DMS 273 (cell line): ENCODE results near the gene CARD14.

Source experiments
- DNase-seq: peaks from one replicate; lab custom pipeline; 2025; ENCODE audit not compliant: unreplicated experiment; lab: John Stamatoyannopoulos, UW

CARD14 gene

DNA sequence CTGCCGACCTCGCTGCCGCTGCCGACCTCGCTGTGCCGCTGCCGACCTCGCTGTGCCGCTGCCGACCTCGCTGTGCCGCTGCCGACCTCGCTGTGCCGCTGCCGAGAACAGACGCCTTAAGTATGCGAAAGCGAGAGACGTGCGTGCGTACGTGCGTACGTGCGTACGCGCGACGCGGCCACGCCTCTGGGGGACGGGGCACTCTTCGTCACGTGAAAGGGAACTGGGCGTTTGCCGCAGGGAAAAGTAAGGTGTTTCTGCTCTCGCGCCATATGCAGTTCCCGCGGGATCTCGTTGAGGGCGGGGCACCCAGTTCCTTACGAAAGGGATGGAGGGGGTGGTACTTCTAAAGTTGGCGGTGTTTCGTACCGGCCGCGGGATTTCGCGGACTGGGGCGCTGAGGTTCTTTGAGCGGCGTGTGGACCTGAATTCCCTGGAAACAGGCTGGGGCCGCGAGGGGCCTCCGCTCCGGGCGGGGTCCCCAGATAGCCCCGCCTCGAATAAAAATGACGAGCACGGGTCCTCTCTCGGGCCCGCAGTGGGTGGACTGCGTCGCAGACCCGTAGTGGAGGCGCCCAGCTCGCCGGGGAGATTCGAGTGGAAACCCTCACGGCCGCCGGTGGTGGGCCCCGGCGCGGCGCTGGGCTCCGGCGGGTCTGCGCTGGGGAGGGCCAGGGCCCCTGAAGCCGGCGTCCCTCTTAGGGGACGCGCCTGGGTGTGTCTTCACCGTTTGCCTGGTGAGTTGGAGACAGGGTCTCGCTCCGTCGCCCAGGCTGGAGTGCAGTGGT is 22.6 kb upstream of the CARD14 start, which contains the start of gene EIF4A3:
Gene EIF4A3 (minus strand): TSS at position 94 of the 788 bp plus-strand sequence. CDS start 167 bp downstream, outside the sequence.
- peak; percentile 100 for DNase-seq

DNA sequence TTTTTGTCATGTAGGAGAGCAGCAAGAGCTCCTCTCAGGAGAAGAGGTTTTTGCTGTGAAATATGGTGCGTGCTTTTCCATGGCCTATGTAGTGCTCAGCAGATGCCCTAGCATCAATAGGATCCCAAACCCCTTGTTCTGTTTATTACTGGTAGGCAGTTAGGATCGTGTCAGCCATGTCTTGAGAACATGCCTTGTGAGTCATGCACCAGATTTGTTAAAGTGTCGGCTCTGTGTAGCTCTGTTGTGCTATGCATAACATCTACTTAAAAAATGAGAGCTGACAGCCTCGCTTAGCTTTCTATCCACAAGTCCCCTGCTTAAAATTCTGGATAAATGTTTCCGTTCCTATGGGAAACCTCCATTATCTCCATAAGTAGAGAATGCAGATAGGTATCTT is 18.5 kb upstream of the CARD14 start:
- DNase-seq = no peak

GRCh38 chr17:80152081-80152702 is 17.6 kb upstream of the CARD14 start:
- no peak for DNase-seq

DNA sequence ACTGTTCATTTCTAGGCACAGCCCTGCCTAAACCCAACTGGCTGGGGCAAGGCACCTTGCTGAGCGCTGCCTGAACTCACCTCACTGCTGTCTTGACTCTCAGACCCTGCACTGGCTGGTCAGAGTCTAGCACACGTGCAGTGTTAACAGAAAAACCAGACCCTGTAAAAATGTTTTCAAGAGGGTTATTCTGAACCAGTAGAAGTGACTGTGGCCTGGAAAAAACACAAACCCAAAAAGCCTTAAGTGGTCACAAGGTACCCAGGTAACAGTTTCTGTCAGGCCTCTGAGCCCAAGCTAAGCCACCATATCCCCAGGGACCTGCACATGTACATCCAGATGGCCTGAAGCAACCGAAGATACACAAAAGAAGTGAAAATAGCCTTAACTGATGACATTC is 16.8 kb upstream of the CARD14 start:
- DNase-seq = no peak

DNA sequence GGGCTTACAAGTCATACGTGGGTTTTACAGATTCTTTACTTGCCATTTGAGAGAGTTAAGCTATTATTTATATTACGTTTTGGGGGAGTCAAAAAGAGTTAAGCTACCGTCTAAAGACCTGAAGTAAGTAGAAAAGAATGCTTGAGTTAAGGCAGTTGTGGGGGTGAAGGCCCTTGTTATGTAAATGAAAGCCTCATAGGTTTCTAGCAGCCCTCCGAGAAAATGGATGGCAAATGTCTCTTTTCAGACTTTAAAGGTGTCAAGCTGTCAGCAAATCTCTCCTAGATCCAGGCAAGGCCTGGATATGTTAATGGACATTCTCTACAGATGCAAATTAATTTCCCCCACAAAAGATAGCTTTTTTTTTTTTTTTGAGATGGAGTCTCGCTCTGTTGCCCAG is 15.7 kb upstream of the CARD14 start:
- DNase-seq = no peak

- peak; percentile 17 for DNase-seq
Measured at GRCh38 chr17:80155600-80155999, 14.2 kb upstream of the CARD14 start.

DNA sequence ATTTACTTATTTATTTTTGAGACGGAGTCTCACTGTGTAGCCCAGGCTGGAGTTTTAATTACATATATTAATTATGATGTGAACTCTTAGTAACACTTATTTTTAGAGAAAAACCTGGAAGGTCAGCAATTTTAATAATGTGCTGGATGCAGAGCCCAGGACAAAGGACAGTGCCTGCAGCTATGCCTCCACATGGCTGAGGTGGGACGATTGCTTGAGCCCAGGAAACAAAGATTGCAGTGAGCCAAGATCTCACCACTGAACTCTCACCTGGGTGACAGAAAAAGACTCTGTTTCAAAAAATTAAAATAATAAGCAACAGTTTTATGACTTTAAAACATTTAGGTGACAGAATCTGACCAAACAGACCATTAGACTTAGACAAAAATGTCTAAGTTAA is 11.0 kb upstream of the CARD14 start:
- DNase-seq = no peak

GRCh38 chr17:80160536-80160935 is 9.3 kb upstream of the CARD14 start:
- no peak for DNase-seq

DNA sequence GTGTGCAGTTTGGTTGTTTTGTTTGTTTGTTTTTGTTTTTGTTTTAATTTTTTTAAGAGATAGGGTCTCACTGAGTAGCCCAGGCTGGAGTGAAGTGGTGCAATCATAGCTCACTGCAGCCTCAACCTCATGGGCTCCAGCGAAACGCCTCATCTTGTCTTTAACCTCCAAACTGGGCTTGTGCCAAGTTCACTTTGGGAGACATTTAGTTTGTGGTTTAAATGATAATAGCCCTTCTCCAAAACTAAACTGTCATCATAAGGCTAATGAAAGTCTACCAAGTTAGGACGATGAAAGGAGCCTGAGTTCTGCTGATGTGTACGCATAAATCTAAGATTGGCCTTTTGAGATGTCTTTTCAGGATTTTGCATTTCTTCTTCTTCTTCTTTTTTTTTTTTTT is 6.5 kb upstream of the CARD14 start:
- no peak for DNase-seq

- no peak for DNase-seq
Measured at GRCh38 chr17:80164185-80164584, 5.6 kb upstream of the CARD14 start.

DNA sequence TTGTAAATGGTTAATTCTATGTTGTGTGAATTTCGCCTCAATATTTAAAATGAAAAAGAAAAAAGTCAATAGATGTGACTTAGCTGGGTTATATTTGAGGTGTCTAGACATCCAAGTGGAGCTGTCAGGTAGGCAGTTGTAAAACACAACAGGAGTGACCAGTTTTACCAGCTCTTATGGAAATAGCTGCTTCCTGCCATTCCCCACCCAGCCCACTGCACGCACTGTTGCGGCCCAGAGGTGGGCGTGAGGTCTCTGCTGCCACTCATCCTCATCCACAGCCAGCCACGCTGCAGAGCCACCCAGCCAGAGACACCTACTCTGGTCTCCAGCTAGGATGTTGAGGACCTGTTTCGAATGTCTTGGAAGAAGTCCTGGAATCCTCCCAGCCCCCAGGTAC is 3.4 kb upstream of the CARD14 start:
- DNase-seq = no peak

- no peak for DNase-seq
Measured at GRCh38 chr17:80168371-80168770, 1.5 kb upstream of the CARD14 start.

DNA sequence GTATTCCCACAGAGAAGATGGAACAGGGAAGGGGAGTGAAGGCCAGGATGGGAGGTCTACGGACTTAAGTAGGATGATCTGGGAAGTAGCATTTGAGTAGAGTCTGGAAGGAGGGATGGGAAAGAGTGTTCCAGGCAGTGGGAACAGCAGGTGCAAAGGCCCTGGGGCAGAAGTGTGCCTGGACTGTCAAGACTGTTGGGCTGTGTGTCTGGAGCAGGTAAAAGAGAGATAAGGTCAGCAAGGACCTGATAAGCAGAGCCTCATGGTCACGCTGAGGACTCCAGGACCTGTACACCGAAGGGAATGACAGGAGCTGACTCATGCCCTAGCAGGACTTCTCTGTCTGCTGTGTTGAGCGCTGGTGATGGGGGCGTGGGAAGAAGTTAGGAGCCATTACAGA is 723 bp upstream of the CARD14 start:
- no peak for DNase-seq

GRCh38 chr17:80171681-80172080 is 1.9 kb downstream of the CARD14 start:
- DNase-seq = no peak

GRCh38 chr17:80173126-80173525 is 3.3 kb downstream of the CARD14 start:
- DNase-seq = no peak

DNA sequence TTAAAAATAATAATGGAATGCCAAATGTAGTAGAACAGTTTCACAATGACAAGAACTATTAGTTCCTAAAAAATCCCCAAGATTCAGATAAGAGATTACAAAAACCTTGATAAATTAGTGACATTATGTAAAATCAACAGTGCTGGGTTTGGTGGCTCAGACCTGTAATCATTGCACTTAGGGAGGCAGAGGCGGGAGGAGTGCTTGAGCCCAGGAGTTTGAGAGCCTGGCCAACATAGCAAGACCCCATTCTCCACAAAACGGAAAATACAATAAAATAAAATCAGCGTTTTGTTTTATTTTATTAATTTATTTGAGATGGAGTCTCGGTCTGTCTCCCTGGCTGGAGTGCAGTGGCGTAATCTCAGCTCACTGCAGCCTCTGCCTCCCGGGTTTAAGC is 4.1 kb downstream of the CARD14 start:
- no peak for DNase-seq

DNA sequence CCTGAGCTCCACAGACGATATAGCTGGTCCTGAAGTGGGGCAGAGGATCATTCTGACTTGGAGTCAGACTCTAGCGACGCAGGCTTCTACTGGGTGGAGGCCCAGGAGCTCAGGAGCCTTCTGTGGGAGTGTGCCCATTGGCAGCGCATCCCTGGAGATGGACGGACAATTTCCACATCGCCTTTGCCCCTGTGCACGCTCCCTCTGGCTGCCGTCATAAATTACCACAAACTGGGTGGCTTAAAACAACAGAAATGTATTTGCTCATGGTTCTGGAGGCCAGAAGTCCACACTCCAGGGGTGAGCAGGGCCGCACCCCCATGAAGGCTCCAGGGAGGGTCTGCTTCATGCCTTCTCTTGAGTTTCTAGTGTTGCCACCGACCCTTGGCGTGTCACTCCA is 6.9 kb downstream of the CARD14 start:
- DNase-seq = no peak

- DNase-seq = no peak
Measured at GRCh38 chr17:80177986-80178595, 8.3 kb downstream of the CARD14 start.

DNA sequence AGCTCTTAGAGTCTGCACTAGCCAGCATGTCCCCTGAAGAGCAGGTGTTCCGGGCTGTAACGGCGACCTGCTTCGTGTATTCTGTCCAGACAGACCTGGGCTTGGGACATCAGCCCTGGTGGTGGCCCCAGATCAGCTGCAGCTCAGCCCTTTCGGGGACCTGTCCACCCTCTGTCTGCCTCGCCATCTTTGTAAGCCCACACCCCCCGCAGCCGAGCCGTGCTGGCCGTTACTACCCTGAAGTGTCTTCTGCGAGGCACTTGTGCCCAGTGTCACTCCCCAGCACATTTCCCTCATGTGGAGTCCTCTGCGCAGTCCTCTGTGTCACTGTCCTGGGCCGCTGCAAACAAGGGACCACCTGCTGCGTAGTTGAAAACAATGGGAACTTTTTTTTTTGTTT is 10.4 kb downstream of the CARD14 start:
- DNase-seq = no peak

DNA sequence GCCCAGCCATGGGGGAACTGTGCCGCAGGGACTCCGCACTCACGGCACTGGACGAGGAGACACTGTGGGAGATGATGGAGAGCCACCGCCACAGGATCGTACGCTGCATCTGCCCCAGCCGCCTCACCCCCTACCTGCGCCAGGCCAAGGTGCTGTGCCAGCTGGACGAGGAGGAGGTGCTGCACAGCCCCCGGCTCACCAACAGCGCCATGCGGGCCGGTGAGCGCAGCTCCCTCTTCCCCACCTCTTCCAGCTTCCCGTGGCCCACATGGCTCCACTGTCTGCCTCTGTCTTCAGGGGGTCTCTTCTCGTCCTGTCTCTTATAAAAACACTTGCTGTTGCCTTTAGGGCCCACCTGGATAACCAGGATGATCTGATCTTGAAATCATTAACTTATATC is 11.6 kb downstream of the CARD14 start:
- no peak for DNase-seq

DNA sequence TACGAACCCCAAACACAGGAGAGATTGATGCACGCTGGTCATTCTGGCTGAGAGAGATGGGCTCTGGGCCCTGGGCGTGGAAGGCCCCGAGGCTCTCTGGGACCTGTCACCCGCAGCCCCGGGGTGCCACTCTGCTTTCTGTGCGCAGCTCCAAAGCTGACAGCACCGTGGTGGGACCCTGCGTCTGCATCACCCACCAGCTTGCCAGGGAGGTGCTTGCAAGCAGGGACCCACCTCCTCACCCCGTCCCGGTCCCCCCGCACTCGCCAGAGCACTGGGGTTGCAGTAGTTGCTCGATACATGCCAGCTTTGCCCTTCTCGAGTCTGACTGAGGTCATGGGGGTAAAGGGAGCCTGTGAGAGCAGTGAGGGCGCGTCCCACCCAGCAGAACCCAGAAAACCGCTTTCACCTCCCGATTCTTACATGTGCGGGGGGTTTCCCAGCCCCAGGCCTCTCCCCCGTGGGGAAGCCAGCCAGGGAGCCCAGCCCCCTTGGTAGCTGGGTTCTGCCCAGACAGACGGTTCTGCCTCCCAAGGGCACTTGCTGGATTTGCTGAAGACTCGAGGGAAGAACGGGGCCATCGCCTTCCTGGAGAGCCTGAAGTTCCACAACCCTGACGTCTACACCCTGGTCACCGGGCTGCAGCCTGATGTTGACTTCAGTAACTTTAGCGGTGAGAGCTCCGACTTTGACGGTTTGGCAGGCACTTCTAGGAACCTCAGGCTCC is 12.5 kb downstream of the CARD14 start:
- no peak for DNase-seq

DNA sequence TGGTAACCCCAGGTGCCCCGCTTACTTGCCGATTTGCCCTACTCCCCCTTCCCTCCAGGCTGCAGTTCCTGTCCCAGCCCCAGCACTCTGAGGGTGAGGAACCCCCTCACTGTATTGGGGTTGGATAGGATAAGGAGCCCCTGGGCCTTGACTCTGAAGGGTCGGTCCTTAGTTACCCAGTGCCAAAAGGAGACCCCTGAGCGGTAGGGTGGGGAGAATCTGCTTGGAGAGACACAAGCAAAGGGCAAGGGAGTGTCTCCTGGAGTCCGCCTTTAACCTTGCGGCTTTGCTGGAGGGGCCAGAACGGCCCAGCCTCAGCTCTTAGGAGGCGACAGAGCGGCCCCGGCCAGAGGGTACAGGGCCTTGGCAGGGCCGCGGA is 13.0 kb downstream of the CARD14 start:
- no peak for DNase-seq
